Neural cell (in vitro differentiated cells): ENCODE measurements around the gene NKX3-2. TPM values are rescaled to one million over a fixed set of nuclear protein-coding genes. Genes with fewer than 3 reads are reported as not detected.
"Not testable (repeated sequence)": the region's sequence is repeated elsewhere in the genome, so short reads cannot be mapped to it uniquely, and the experiment has no call there.

Experiments used
- H2AFZ ChIP-seq: fragments of 200-600, 300-800 bp; sonication (generic), shearing (Covaris generic); 2 replicates; pipeline ENCODE4 v1.6.0; 2014; ENCODE audit warnings: low read depth, mild to moderate bottlenecking, antibody characterized with exemption, low read length, moderate library complexity
- H3F3A ChIP-seq: fragments of 200-600 bp; shearing (Covaris generic); 2 replicates; pipeline ENCODE4 v1.6.1; 2016; ENCODE audit warnings: mild to moderate bottlenecking, moderate library complexity, mixed read lengths, antibody characterized with exemption, low read length; ENCODE audit not compliant: insufficient read depth, poor library complexity, severe bottlenecking
- H3K27ac ChIP-seq: fragments of 200-600, 300-800 bp; sonication (generic), shearing (Covaris generic); 2 replicates; pipeline ENCODE4 v1.5.1; 2014; ENCODE audit warnings: mild to moderate bottlenecking, low read length, moderate library complexity
- H3K27me3 ChIP-seq: fragments of 300-800, 200-600 bp; sonication (generic), shearing (Covaris generic); 2 replicates; pipeline ENCODE4 v1.6.0; 2014; ENCODE audit warnings: mild to moderate bottlenecking, low read depth, low read length, moderate library complexity; ENCODE audit not compliant: insufficient read depth
- H3K36me3 ChIP-seq: fragments of 300-800, 200-600 bp; sonication (generic), shearing (Covaris generic); 2 replicates; pipeline ENCODE4 v1.5.1; 2014; ENCODE audit warnings: mild to moderate bottlenecking, antibody characterized with exemption, low read length, moderate library complexity; ENCODE audit not compliant: insufficient read depth
- H3K4me2 ChIP-seq: fragments of 300-800, 200-600 bp; sonication (generic), shearing (Covaris generic); 2 replicates; pipeline ENCODE4 v1.6.0; 2014; ENCODE audit warnings: mild to moderate bottlenecking, low read length
- H3K4me3 ChIP-seq: fragments of 300-800, 200-600 bp; sonication (generic), shearing (Covaris generic); 2 replicates; pipeline ENCODE4 v1.5.1; 2014; ENCODE audit warnings: mild to moderate bottlenecking, low read length, moderate library complexity
- H3K79me2 ChIP-seq: fragments of 200-600 bp; shearing (Covaris generic); replicated peaks from 2 replicates; pipeline ENCODE4 v1.6.0; 2014; ENCODE audit warnings: mild to moderate bottlenecking, low read length, moderate library complexity; ENCODE audit not compliant: insufficient read depth
- H3K9ac ChIP-seq: fragments of 300-800, 200-600 bp; sonication (generic), shearing (Covaris generic); 2 replicates; pipeline ENCODE4 v1.6.1; 2016; ENCODE audit warnings: mild to moderate bottlenecking, low read length, mixed read lengths
- H3K9me2 ChIP-seq: fragments of 200-600 bp; shearing (Covaris generic); 2 replicates; pipeline ENCODE4 v1.6.1; 2016; ENCODE audit warnings: mild to moderate bottlenecking, low read length, mixed read lengths; ENCODE audit not compliant: insufficient read depth
- H3K9me3 ChIP-seq: fragments of 200-600, 300-800 bp; sonication (generic), shearing (Covaris generic); 2 replicates; pipeline ENCODE4 v1.6.1; 2016; ENCODE audit warnings: mild to moderate bottlenecking, mixed run types, low read length, moderate library complexity, mixed read lengths
- H4K20me1 ChIP-seq: fragments of 200-600 bp; shearing (Covaris generic); 2 replicates; pipeline ENCODE4 v1.6.1; 2016; ENCODE audit warnings: mild to moderate bottlenecking, mixed run types; ENCODE audit not compliant: insufficient read depth
- EP300 ChIP-seq: fragments of 450-650 bp; conservative IDR thresholded peaks from 2 replicates; pipeline ENCODE4 v1.6.1; 2014; ENCODE audit warnings: antibody characterized with exemption, mild to moderate bottlenecking, moderate library complexity; ENCODE audit not compliant: poor library complexity, severe bottlenecking
- EZH2 ChIP-seq: fragments of 200-600, 300-800 bp; shearing (Covaris generic), sonication (generic); IDR thresholded peaks from 2 replicates; pipeline ENCODE4 v1.6.1; 2014; ENCODE audit warnings: antibody characterized with exemption, low read length, borderline replicate concordance, mild to moderate bottlenecking; ENCODE audit not compliant: insufficient read depth, poor library complexity, severe bottlenecking
- MXI1 ChIP-seq: fragments of 450-650 bp; conservative IDR thresholded peaks from 2 replicates; pipeline ENCODE4 v1.6.1; 2014; ENCODE audit warnings: antibody characterized with exemption, mild to moderate bottlenecking; ENCODE audit not compliant: poor library complexity, severe bottlenecking
- POLR2AphosphoS5 ChIP-seq: IDR thresholded peaks from 2 replicates; pipeline ENCODE4 v1.6.1; 2012
- RAD21 ChIP-seq: fragments of 450-650 bp; conservative IDR thresholded peaks from 2 replicates; pipeline ENCODE4 v1.6.1; 2014; ENCODE audit warnings: antibody characterized with exemption, mild to moderate bottlenecking, moderate library complexity
- SMC3 ChIP-seq: fragments of 450-650 bp; conservative IDR thresholded peaks from 2 replicates; pipeline ENCODE4 v1.6.1; 2014; ENCODE audit warnings: antibody characterized with exemption, mild to moderate bottlenecking, moderate library complexity; ENCODE audit not compliant: poor library complexity
- TAF1 ChIP-seq: IDR thresholded peaks from 2 replicates; pipeline ENCODE4 v1.6.1; 2012; ENCODE audit warnings: low read depth
- polyA plus RNA-seq: library from polyadenylated mRNA; depleted of rRNA; stranded (reverse); fragments of >200 nt; gene quantifications from 2 replicates; pipeline ENCODE4 v1.2.3, GENCODE V29; 2014
- TF ChIP-seq, protein P1 (sequence below): fragments of 450-650 bp; IDR thresholded peaks from 2 replicates; pipeline ENCODE4 v1.5.1; 2014; ENCODE audit warnings: antibody characterized with exemption, mild to moderate bottlenecking, moderate library complexity; ENCODE audit not compliant: poor library complexity, severe bottlenecking
- TF ChIP-seq, protein P2 (sequence below): IDR thresholded peaks from 2 replicates; pipeline ENCODE4 v1.6.1; 2012; ENCODE audit warnings: borderline replicate concordance

NKX3-2 gene
- polyA plus RNA-seq, 1 donor from 2014 or later, result not detected

DNA sequence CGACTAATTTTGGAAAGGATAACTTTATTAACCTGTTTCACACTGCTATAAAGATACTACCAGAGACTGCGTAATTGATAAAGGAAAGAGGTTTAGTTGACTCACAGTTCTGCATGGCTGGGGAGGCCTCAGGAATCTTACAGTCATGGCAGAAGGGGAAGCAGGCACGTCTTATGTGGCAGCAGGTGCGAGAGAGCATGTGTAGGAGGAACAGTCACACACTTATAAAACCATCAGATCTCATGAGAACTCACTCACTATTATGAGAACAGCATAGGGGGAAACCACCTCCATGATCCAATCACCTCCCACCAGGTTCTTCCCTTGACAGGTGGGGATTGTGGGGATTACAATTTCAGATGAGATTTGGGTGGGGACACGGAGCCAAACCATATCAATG, 15.8 kb upstream of the NKX3-2 start:
- not testable (repeated sequence) for H3F3A ChIP-seq, H3K79me2 ChIP-seq, H3K36me3 ChIP-seq, H3K27me3 ChIP-seq, H3K4me3 ChIP-seq, H3K4me2 ChIP-seq, H3K9me3 ChIP-seq, H3K27ac ChIP-seq, H4K20me1 ChIP-seq, H3K9ac ChIP-seq, H2AFZ ChIP-seq, H3K9me2 ChIP-seq

DNA sequence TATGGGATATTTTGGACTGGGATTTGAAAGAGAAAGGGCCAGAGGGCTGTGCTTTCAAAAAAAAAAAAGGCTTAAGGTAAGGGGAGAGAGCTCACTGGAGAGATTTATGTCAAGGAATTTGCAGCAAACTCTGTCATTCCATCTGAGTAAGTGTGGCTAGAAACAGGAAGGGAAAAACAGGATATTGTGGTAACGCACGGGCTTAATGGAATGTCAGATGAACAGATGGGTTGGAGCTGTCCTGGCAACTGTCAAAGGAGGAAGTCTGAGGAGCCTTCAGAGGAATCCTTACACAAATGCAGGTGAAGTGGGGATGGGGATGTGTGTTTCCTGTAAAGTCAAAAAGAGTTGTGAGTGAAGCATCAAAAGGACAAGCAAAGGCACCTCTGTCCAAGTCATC, 15.1 kb upstream of the NKX3-2 start:
- Histone ChIP-seq H3K36me3 (no peaks in the 10 kb centered on the region), H3K79me2 (no peaks in the 10 kb centered on the region), H3K4me2 (no peak overlapping the region), H3K27ac (no peak overlapping the region), H3K9me2 (no peaks in the 10 kb centered on the region), H2AFZ (no peak overlapping the region), H3K9ac (no peak overlapping the region), H3F3A (no peaks in the 10 kb centered on the region), H3K9me3 (no peaks in the 10 kb centered on the region), H3K4me3 (no peak overlapping the region), H4K20me1 (no peaks in the 10 kb centered on the region), H3K27me3 (no peaks in the 10 kb centered on the region)
- TF ChIP-seq, protein P1, sequence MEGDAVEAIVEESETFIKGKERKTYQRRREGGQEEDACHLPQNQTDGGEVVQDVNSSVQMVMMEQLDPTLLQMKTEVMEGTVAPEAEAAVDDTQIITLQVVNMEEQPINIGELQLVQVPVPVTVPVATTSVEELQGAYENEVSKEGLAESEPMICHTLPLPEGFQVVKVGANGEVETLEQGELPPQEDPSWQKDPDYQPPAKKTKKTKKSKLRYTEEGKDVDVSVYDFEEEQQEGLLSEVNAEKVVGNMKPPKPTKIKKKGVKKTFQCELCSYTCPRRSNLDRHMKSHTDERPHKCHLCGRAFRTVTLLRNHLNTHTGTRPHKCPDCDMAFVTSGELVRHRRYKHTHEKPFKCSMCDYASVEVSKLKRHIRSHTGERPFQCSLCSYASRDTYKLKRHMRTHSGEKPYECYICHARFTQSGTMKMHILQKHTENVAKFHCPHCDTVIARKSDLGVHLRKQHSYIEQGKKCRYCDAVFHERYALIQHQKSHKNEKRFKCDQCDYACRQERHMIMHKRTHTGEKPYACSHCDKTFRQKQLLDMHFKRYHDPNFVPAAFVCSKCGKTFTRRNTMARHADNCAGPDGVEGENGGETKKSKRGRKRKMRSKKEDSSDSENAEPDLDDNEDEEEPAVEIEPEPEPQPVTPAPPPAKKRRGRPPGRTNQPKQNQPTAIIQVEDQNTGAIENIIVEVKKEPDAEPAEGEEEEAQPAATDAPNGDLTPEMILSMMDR, result no peak
- TF ChIP-seq EZH2, result no peak

DNA sequence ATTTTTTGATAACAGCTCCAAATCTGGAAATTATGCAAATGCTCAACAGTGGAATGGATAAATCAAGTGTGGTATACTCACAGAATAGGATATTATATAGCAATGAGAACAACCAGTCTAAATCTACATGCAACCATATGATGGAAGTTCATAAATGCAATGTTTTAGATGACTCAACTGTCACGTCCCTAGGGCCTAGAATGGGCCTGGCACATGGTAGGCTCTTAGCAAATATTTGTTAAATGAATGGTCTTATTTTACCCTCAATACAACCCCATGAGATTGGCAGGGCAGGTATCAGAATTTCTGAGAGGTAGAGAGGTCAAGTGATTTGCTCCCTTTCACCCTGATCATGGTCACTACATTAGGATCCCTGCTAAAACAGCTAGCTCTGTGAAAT, 14.6 kb upstream of the NKX3-2 start:
- Histone ChIP-seq H3K9me2 (no peaks in the 10 kb centered on the region), H3K4me2 (no peak overlapping the region), H3K9me3 (no peaks in the 10 kb centered on the region), H3K27me3 (no peaks in the 10 kb centered on the region), H3K4me3 (no peak overlapping the region), H3K79me2 (no peaks in the 10 kb centered on the region), H3K9ac (no peak overlapping the region), H3K36me3 (no peaks in the 10 kb centered on the region), H3F3A (no peaks in the 10 kb centered on the region), H2AFZ (no peak overlapping the region), H4K20me1 (no peaks in the 10 kb centered on the region), H3K27ac (no peak overlapping the region)
- TF ChIP-seq, protein P2, sequence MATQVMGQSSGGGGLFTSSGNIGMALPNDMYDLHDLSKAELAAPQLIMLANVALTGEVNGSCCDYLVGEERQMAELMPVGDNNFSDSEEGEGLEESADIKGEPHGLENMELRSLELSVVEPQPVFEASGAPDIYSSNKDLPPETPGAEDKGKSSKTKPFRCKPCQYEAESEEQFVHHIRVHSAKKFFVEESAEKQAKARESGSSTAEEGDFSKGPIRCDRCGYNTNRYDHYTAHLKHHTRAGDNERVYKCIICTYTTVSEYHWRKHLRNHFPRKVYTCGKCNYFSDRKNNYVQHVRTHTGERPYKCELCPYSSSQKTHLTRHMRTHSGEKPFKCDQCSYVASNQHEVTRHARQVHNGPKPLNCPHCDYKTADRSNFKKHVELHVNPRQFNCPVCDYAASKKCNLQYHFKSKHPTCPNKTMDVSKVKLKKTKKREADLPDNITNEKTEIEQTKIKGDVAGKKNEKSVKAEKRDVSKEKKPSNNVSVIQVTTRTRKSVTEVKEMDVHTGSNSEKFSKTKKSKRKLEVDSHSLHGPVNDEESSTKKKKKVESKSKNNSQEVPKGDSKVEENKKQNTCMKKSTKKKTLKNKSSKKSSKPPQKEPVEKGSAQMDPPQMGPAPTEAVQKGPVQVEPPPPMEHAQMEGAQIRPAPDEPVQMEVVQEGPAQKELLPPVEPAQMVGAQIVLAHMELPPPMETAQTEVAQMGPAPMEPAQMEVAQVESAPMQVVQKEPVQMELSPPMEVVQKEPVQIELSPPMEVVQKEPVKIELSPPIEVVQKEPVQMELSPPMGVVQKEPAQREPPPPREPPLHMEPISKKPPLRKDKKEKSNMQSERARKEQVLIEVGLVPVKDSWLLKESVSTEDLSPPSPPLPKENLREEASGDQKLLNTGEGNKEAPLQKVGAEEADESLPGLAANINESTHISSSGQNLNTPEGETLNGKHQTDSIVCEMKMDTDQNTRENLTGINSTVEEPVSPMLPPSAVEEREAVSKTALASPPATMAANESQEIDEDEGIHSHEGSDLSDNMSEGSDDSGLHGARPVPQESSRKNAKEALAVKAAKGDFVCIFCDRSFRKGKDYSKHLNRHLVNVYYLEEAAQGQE, result no peak
- TF ChIP-seq POLR2AphosphoS5, result no peak
- TF ChIP-seq, protein P1, result no peak
- TF ChIP-seq SMC3, result no peak
- no peak for TF ChIP-seq RAD21
- TF ChIP-seq EP300, result no peak
- TF ChIP-seq EZH2, result no peak
- no peak for TF ChIP-seq MXI1
- TF ChIP-seq TAF1, result no peak
